Fibroblast of villous mesenchyme (primary cell): ENCODE measurements around the gene TM9SF4. TPM values are rescaled to one million over a fixed set of nuclear protein-coding genes. Genes with fewer than 3 reads are reported as not detected.

Experiments
- DNase-seq: peaks from one replicate; pipeline ENCODE4 v3.0.0-alpha.2; 2010; ENCODE audit warnings: low read depth
- H3K4me3 ChIP-seq: 2 replicates; pipeline ENCODE4 v1.5.1; 2011; ENCODE audit warnings: low read depth, mild to moderate bottlenecking, low read length
- CTCF ChIP-seq: IDR thresholded peaks from 2 replicates; pipeline ENCODE4 v1.5.1; 2012; ENCODE audit warnings: low read depth, mild to moderate bottlenecking, low read length; ENCODE audit not compliant: insufficient read depth
- total RNA-seq: library from RNA; depleted of rRNA; stranded (reverse); fragments of >200 nt; gene quantifications from 2 replicates; pipeline ENCODE4 v1.2.3, GENCODE V29; 2012

Gene TM9SF4
- total RNA-seq, 1 donor, result 58.7 TPM

GRCh38 chr20:32069711-32070110, 39.8 kb upstream of the TM9SF4 start:
- TF ChIP-seq CTCF, result no peak
- H3K4me3 ChIP-seq, result peak overlapping the region; percentile 21
- peak; percentile 46 for DNase-seq

- no peak overlapping the region for H3K4me3 ChIP-seq
- no peak for DNase-seq
- TF ChIP-seq CTCF, result no peak
Measured at GRCh38 chr20:32070282-32070681, 39.2 kb upstream of the TM9SF4 start.

- no peak overlapping the region for H3K4me3 ChIP-seq
- no peak for TF ChIP-seq CTCF
- DNase-seq, result no peak
Measured at GRCh38 chr20:32070690-32071213, 38.8 kb upstream of the TM9SF4 start.

- TF ChIP-seq CTCF, result no peak
- no peak for DNase-seq
- no peak overlapping the region for H3K4me3 ChIP-seq
Measured at GRCh38 chr20:32071395-32072167, 37.9 kb upstream of the TM9SF4 start.

GRCh38 chr20:32072168-32072750, 37.3 kb upstream of the TM9SF4 start:
- DNase-seq, result no peak
- H3K4me3 ChIP-seq, result no peak overlapping the region
- no peak for TF ChIP-seq CTCF

GRCh38 chr20:32075534-32075933, 34.0 kb upstream of the TM9SF4 start:
- no peak for DNase-seq
- no peak for TF ChIP-seq CTCF
- H3K4me3 ChIP-seq, result no peak overlapping the region

- no peak for DNase-seq
- no peak overlapping the region for H3K4me3 ChIP-seq
- no peak for TF ChIP-seq CTCF
Measured at GRCh38 chr20:32077190-32077589, 32.3 kb upstream of the TM9SF4 start.
